Prostate gland (tissue), 2 donors: ENCODE results near the gene FBLN5. TPM values are rescaled to one million over a fixed set of nuclear protein-coding genes. Genes with fewer than 3 reads are reported as not detected.

ENCODE experiments used
- DNase-seq: peaks from one replicate; pipeline ENCODE4 v3.0.0-alpha.2; 2019; ENCODE audit warnings: low spot score
- H3K27ac ChIP-seq, 2 donors: fragments of 200-600 bp; sonication (generic); 2 replicates each; pipeline ENCODE4 v1.5.1; 2017 to 2019
- H3K27me3 ChIP-seq: fragments of 200-600 bp; sonication (generic); replicated peaks from 2 replicates; pipeline ENCODE4 v1.5.1; 2019; ENCODE audit not compliant: insufficient read depth
- H3K36me3 ChIP-seq, 2 donors: fragments of 200-600 bp; sonication (generic); 1 replicate in 1 of 2; 2 replicates in 1 of 2; pipeline versions ENCODE4 v1.5.1 to v1.8.1; 2017 to 2019
- H3K4me1 ChIP-seq: fragments of 200-600 bp; sonication (generic); replicated peaks from 2 replicates; pipeline ENCODE4 v1.5.1; 2019
- H3K4me3 ChIP-seq, 2 donors: fragments of 200-600 bp; sonication (generic); 2 replicates each; pipeline ENCODE4 v1.5.1; 2017 to 2019
- H3K9me3 ChIP-seq: fragments of 200-600 bp; sonication (generic); 2 replicates; pipeline ENCODE4 v1.5.1; 2017
- CTCF ChIP-seq, 4 experiments: fragments of 200-600 bp in 2 of 4; fragments of 450-650 bp in 2 of 4; sonication (generic) in 2 of 4; IDR thresholded peaks; 1 replicate in 3 of 4; 2 replicates in 1 of 4; pipeline ENCODE4 v1.5.1; 2016 to 2019; ENCODE audit warnings: antibody characterized with exemption in 4 of 4, mild to moderate bottlenecking in 2 of 4, moderate library complexity in 2 of 4
- POLR2A ChIP-seq: fragments of 450-650 bp; IDR thresholded peaks from one replicate; pipeline ENCODE4 v1.6.1; 2016; ENCODE audit warnings: antibody characterized with exemption, mild to moderate bottlenecking
- POLR2AphosphoS5 ChIP-seq: sonication (generic); formaldehyde crosslinking; IDR thresholded peaks from one replicate; pipeline ENCODE4 v1.6.1; 2017; ENCODE audit warnings: antibody characterized with exemption
- WGBS: methylation state at CpG from one replicate; pipeline ENCODE4 v1.1.5; 2018; 5-methylcytosine and 5-hydroxymethylcytosine counted together
- intact Hi-C: fragments of 100-400 bp; cut with DNase I; formaldehyde crosslinking; loops from one replicate; pipeline ENCODE4 v1.14.2; 2022
- total RNA-seq, 2 donors: library from RNA; depleted of rRNA; stranded (reverse); fragments of >200 nt; gene quantifications; one replicate each; pipeline ENCODE4 v1.1.0, GENCODE V29; 2016

The FBLN5 gene
- total RNA-seq, 2 donors from 2014 or later = 12.5 to 125 TPM

- intact Hi-C loops = no loop called here
- Histone ChIP-seq H3K4me3 (peak overlapping the region in 1 of 2 donors; percentile 2), H3K36me3 (no peaks in the 10 kb centered on the region), H3K27ac (no peak overlapping the region), H3K9me3 (no peaks in the 10 kb centered on the region), H3K27me3 (no peaks in the 10 kb centered on the region), H3K4me1 (no peaks in the 10 kb centered on the region)
- DNase-seq = no peak
- WGBS = 49% methylated on average over 2 of the region's 2 CpGs
- TF ChIP-seq POLR2A (no peak), CTCF (IDR thresholded peaks at IDR 0.05) (no peak), POLR2AphosphoS5 (no peak)
Observed at GRCh38 chr14:91866061-91866460, 81.4 kb downstream of the FBLN5 start.

DNA sequence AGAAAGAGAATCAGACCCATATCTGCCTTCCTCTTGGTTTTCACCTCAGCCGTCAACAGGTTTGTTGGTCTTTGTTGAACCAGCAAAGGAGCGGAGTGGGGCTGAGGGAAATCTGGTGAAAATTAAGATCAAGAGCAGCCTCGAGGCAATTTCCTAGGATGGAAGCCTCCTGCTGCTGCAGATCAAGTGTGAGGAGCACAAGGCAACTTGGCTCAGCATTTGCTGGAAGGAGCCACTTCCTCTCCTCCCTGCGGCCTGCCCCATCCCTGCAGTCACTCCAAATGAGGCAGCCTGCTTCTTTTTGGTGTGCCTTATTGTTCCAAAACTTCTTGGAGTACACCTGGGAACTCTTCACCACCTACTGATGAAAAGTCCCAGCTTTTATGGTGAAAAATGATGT, 85.1 kb downstream of the FBLN5 start:
- Histone ChIP-seq H3K27me3 (no peaks in the 10 kb centered on the region), H3K4me3 (no peak overlapping the region), H3K27ac (no peak overlapping the region), H3K36me3 (no peaks in the 10 kb centered on the region), H3K4me1 (no peaks in the 10 kb centered on the region), H3K9me3 (no peaks in the 10 kb centered on the region)
- DNase-seq = no peak
- 82% methylated on average over 4 of the region's 4 CpGs for WGBS
- no peak for TF ChIP-seq CTCF (IDR thresholded peaks at IDR 0.05)
- TF ChIP-seq POLR2AphosphoS5 = no peak
- TF ChIP-seq POLR2A = no peak
- intact Hi-C loops = no loop called here

DNA sequence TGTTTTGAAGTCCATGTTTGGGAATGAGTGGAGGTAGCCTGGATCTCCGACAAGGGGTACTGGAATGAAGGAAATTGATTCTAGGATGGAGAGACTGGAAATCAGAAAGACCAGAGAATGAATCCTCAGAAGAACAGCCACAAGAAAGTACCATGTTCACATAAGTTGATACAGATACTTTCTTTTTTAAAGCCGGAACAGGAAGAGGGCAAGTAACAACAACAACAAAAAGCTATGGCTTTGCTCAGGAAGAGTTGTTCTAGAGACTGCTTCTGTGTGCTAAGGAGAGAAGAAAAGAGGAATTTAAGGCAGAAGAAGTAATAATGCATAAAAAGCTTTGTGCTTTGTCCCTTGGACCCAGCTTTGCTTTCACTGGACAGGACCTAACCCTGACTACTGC, 86.4 kb downstream of the FBLN5 start:
- 82% methylated on average over 2 of the region's 2 CpGs for WGBS
- Histone ChIP-seq H3K27me3 (no peaks in the 10 kb centered on the region), H3K36me3 (no peaks in the 10 kb centered on the region)

DNA sequence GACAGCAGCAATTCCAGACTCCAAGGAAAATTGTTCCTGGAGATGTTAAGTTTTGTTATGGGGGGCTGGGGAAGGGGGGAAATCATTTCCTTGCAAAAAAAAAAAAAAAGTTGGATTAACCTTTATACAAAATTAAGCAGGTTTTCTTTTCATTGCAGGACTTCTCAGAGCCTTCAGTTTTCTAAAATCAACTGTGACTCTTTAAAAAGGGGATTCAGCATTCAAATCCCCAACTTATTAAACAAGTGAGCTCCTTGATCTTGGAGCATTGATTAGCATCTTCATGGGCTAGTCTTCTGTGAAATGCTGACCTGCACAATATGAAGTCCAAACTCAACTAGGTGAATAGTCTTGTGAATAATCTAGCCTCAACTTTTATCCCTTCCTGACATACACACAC, 87.3 kb downstream of the FBLN5 start:
- no peaks in the 10 kb centered on the region for H3K4me1 ChIP-seq
- DNase-seq = no peak
- no peaks in the 10 kb centered on the region for H3K9me3 ChIP-seq
- no peaks in the 10 kb centered on the region for H3K27me3 ChIP-seq
- TF ChIP-seq POLR2A (no peak), POLR2AphosphoS5 (no peak), CTCF (IDR thresholded peaks at IDR 0.05) (no peak)
- H3K36me3 ChIP-seq = no peaks in the 10 kb centered on the region
- intact Hi-C loops = no loop called here
- no peak overlapping the region for H3K4me3 ChIP-seq
- H3K27ac ChIP-seq = no peak overlapping the region

More for the DNA sequence above, 86.4 kb downstream of the FBLN5 start:
- Histone ChIP-seq H3K9me3 (no peaks in the 10 kb centered on the region), H3K4me1 (no peaks in the 10 kb centered on the region), H3K4me3 (no peak overlapping the region), H3K27ac (no peak overlapping the region)
- DNase-seq = no peak
- intact Hi-C loops = no loop called here
- no peak for TF ChIP-seq CTCF (IDR thresholded peaks at IDR 0.05)
- no peak for TF ChIP-seq POLR2A
- no peak for TF ChIP-seq POLR2AphosphoS5

GRCh38 chr14:91858536-91859275, 88.8 kb downstream of the FBLN5 start:
- no peaks in the 10 kb centered on the region for H3K9me3 ChIP-seq
- intact Hi-C loops = no loop called here
- TF ChIP-seq CTCF (IDR thresholded peaks at IDR 0.05) = no peak
- no peak for TF ChIP-seq POLR2AphosphoS5
- TF ChIP-seq POLR2A = no peak
- H3K4me3 ChIP-seq = no peak overlapping the region
- H3K4me1 ChIP-seq = no peaks in the 10 kb centered on the region
- no peak for DNase-seq
- H3K27ac ChIP-seq = no peak overlapping the region
- no peaks in the 10 kb centered on the region for H3K27me3 ChIP-seq
- 23% methylated on average over 8 of the region's 8 CpGs for WGBS
- no peaks in the 10 kb centered on the region for H3K36me3 ChIP-seq
